HepG2 (cell line): Measurements from ENCODE around the gene FAM221B. TPM values are rescaled to one million over a fixed set of nuclear protein-coding genes. Genes with fewer than 3 reads are reported as not detected.

Experiments
- ATF1 ChIP-seq: IDR thresholded peaks from 2 replicates; pipeline ENCODE4 v1.6.1; 2016; ENCODE audit warnings: mild to moderate bottlenecking, control low read depth
- CEBPG ChIP-seq: IDR thresholded peaks from 2 replicates; pipeline ENCODE4 v1.6.1; 2016
- EZH2 ChIP-seq: conservative IDR thresholded peaks from 2 replicates; pipeline ENCODE4 v1.6.1; 2012; ENCODE audit warnings: mild to moderate bottlenecking, low read depth, low read length, moderate library complexity
- GZF1 ChIP-seq: sonication (generic); formaldehyde crosslinking; IDR thresholded peaks from 2 replicates; pipeline ENCODE4 v1.5.1; 2020; ENCODE audit warnings: mild to moderate bottlenecking, missing genetic modification reagents
- HHEX ChIP-seq: IDR thresholded peaks from 2 replicates; pipeline ENCODE4 v1.6.1; 2016; ENCODE audit warnings: control low read depth
- HOXD1 ChIP-seq: sonication (generic); formaldehyde crosslinking; IDR thresholded peaks from 2 replicates; pipeline ENCODE4 v1.5.0; 2020; ENCODE audit warnings: missing genetic modification reagents
- NR2C2 ChIP-seq: sonication (generic); formaldehyde crosslinking; IDR thresholded peaks from 2 replicates; pipeline ENCODE4 v1.4.0; 2020; ENCODE audit warnings: missing genetic modification reagents, mild to moderate bottlenecking, moderate library complexity, borderline replicate concordance
- NR2F6 ChIP-seq, 2 experiments: IDR thresholded peaks; 2 replicates each; pipeline ENCODE4 v1.6.1; 2016; ENCODE audit warnings: antibody characterized with exemption in 1 of 2, mild to moderate bottlenecking in 1 of 2
- PAF1 ChIP-seq: IDR thresholded peaks from 2 replicates; pipeline ENCODE4 v1.6.1; 2016; ENCODE audit warnings: missing genetic modification reagents, missing compliant biosample characterization
- SMAD9 ChIP-seq: sonication (generic); formaldehyde crosslinking; IDR thresholded peaks from 2 replicates; pipeline ENCODE4 v1.5.1; 2020; ENCODE audit warnings: mild to moderate bottlenecking, missing genetic modification reagents
- SMC3 ChIP-seq: IDR thresholded peaks from 2 replicates; pipeline ENCODE4 v1.6.1; 2011; ENCODE audit warnings: low read length, improper control_type of control experiment
- ZFP1 ChIP-seq: IDR thresholded peaks from 2 replicates; pipeline ENCODE4 v1.6.1; 2016
- ZFX ChIP-seq: sonication (generic); formaldehyde crosslinking; IDR thresholded peaks from 2 replicates; pipeline ENCODE4 v1.4.0; 2020; ENCODE audit warnings: mild to moderate bottlenecking, low read depth, missing genetic modification reagents, moderate library complexity
- ZNF12 ChIP-seq: sonication (generic); formaldehyde crosslinking; IDR thresholded peaks from 2 replicates; pipeline ENCODE4 v1.5.0; 2020; ENCODE audit warnings: missing genetic modification reagents
- ZNF337 ChIP-seq: sonication (generic); formaldehyde crosslinking; IDR thresholded peaks from 2 replicates; pipeline ENCODE4 v1.5.1; 2020; ENCODE audit warnings: missing genetic modification reagents, low read depth, mild to moderate bottlenecking, borderline replicate concordance
- ZNF703 ChIP-seq: sonication (generic); formaldehyde crosslinking; IDR thresholded peaks from 2 replicates; pipeline ENCODE4 v1.5.1; 2020; ENCODE audit warnings: missing genetic modification reagents, mild to moderate bottlenecking, moderate library complexity, borderline replicate concordance
- ZNF83 ChIP-seq: sonication (generic); formaldehyde crosslinking; IDR thresholded peaks from 2 replicates; pipeline ENCODE4 v1.4.0; 2020; ENCODE audit warnings: missing genetic modification reagents, mild to moderate bottlenecking, borderline replicate concordance
- ZNF850 ChIP-seq: sonication (generic); formaldehyde crosslinking; conservative IDR thresholded peaks from 2 replicates; pipeline ENCODE4 v1.9.0; 2021; ENCODE audit warnings: mild to moderate bottlenecking, missing genetic modification reagents
- ZNF879 ChIP-seq: sonication (generic); formaldehyde crosslinking; IDR thresholded peaks from 2 replicates; pipeline ENCODE4 v1.8.1; 2023; ENCODE audit warnings: missing genetic modification reagents
- polyA plus RNA-seq, 8 experiments: library from polyadenylated mRNA; depleted of rRNA in 3 of 8; stranded (reverse) in 7 of 8; unstranded in 1 of 8; fragments of >200 nt; fragmentation: Illumina TruSeq in 4 of 8; extraction: Trizol in 4 of 8; gene quantifications; 2 replicates each; pipeline versions ENCODE4 v1.2.1 to v1.2.3, GENCODE V29; 2011 to 2016; ENCODE audit warnings: low read depth in 4 of 8, missing spikeins in 1 of 8, mixed read lengths in 1 of 8; ENCODE audit not compliant: insufficient read depth in 1 of 8
- total RNA-seq, 5 experiments: library from RNA; depleted of rRNA; stranded (reverse); fragments of >200 nt; fragmentation: Illumina TruSeq; extraction: Trizol; gene quantifications; 2 replicates each; pipeline ENCODE4 v1.2.3, GENCODE V29; 2016; ENCODE audit warnings: low read depth in 1 of 5
- TF ChIP-seq, protein P1 (sequence below), 2 experiments: fragments of 450-650 bp in 1 of 2; sonication (generic) in 1 of 2; formaldehyde crosslinking; IDR thresholded peaks; 2 replicates each; pipeline versions ENCODE4 v1.5.0 to v1.8.0; 2020 to 2022; ENCODE audit warnings: mild to moderate bottlenecking in 1 of 2, missing genetic modification reagents in 1 of 2
- TF ChIP-seq, protein P2 (sequence below): IDR thresholded peaks from 2 replicates; pipeline ENCODE4 v1.6.1; 2012; ENCODE audit warnings: low read length, improper control_type of control experiment
- TF ChIP-seq, protein P3 (sequence below): IDR thresholded peaks from 2 replicates; pipeline ENCODE4 v1.6.1; 2016; ENCODE audit warnings: missing compliant biosample characterization, missing genetic modification reagents, borderline replicate concordance
- TF ChIP-seq, protein P4 (sequence below): sonication (generic); formaldehyde crosslinking; IDR thresholded peaks from 2 replicates; pipeline ENCODE4 v1.4.0; 2020; ENCODE audit warnings: low read depth, mild to moderate bottlenecking, missing genetic modification reagents
- TF ChIP-seq, protein P5 (sequence below): sonication (generic); formaldehyde crosslinking; IDR thresholded peaks from 2 replicates; pipeline ENCODE4 v1.4.0; 2020; ENCODE audit warnings: mild to moderate bottlenecking, missing genetic modification reagents, borderline replicate concordance

FAM221B gene
- total and polyA plus RNA-seq, 2 of the 13 experiments (the other 11 are each of a cell fraction or from before 2014, with no cell fraction given), result not detected

DNA sequence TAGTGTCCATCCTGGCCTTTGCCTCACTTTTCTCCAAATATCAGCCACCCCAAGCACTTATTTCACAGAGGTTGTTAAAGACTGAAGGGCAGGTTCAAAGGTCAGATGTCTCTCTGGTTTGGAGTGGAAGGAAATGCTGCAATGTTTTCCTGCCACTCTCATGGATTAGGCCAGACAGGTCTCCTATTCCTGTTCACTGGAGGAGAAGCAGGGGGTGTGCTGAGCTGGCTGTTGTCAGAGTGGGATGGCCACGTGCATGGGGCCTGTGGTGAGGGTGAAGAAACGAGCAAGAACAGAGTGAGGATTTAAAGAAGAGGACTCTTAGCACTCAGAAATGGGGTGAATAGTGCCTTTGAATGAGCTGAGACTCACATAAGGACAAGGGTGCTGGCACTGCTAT lies 7.2 kb upstream of the FAM221B start (continued):
- TF ChIP-seq SMC3 (no peak), HHEX (CRISPR knock-in tag) (peak; percentile 50; the same call in 1 of the 2 replicates), PAF1 (no peak), ZNF337 (CRISPR knock-in tag) (no peak), GZF1 (CRISPR knock-in tag) (no peak), SMAD9 (CRISPR knock-in tag) (no peak), ZNF850 (no peak), CEBPG (peak; percentile 39; the same call in 1 of the 2 replicates), ZFX (CRISPR knock-in tag) (peak; percentile 43; the same call in 1 of the 2 replicates), ZNF703 (CRISPR knock-in tag) (no peak), EZH2 (no peak), ATF1 (CRISPR knock-in tag) (no peak), NR2C2 (CRISPR knock-in tag) (peak; percentile 85), NR2F6 (IDR thresholded peaks at IDR 0.05) (peak; percentile 57), NR2F6 (CRISPR knock-in tag; IDR thresholded peaks at IDR 0.05) (peak; percentile 52), ZFP1 (CRISPR knock-in tag) (no peak), ZNF879 (no peak), HOXD1 (CRISPR knock-in tag) (no peak), ZNF12 (no peak), ZNF83 (CRISPR knock-in tag) (no peak)
- TF ChIP-seq, protein P1, sequence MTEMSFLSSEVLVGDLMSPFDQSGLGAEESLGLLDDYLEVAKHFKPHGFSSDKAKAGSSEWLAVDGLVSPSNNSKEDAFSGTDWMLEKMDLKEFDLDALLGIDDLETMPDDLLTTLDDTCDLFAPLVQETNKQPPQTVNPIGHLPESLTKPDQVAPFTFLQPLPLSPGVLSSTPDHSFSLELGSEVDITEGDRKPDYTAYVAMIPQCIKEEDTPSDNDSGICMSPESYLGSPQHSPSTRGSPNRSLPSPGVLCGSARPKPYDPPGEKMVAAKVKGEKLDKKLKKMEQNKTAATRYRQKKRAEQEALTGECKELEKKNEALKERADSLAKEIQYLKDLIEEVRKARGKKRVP (CRISPR knock-in tag; IDR thresholded peaks at IDR 0.05), result peak in 1 of 2 experiments; percentile 41; a peak in 1 of 4 replicates
- TF ChIP-seq, protein P2, sequence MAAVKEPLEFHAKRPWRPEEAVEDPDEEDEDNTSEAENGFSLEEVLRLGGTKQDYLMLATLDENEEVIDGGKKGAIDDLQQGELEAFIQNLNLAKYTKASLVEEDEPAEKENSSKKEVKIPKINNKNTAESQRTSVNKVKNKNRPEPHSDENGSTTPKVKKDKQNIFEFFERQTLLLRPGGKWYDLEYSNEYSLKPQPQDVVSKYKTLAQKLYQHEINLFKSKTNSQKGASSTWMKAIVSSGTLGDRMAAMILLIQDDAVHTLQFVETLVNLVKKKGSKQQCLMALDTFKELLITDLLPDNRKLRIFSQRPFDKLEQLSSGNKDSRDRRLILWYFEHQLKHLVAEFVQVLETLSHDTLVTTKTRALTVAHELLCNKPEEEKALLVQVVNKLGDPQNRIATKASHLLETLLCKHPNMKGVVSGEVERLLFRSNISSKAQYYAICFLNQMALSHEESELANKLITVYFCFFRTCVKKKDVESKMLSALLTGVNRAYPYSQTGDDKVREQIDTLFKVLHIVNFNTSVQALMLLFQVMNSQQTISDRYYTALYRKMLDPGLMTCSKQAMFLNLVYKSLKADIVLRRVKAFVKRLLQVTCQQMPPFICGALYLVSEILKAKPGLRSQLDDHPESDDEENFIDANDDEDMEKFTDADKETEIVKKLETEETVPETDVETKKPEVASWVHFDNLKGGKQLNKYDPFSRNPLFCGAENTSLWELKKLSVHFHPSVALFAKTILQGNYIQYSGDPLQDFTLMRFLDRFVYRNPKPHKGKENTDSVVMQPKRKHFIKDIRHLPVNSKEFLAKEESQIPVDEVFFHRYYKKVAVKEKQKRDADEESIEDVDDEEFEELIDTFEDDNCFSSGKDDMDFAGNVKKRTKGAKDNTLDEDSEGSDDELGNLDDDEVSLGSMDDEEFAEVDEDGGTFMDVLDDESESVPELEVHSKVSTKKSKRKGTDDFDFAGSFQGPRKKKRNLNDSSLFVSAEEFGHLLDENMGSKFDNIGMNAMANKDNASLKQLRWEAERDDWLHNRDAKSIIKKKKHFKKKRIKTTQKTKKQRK, result no peak
- TF ChIP-seq, protein P3, sequence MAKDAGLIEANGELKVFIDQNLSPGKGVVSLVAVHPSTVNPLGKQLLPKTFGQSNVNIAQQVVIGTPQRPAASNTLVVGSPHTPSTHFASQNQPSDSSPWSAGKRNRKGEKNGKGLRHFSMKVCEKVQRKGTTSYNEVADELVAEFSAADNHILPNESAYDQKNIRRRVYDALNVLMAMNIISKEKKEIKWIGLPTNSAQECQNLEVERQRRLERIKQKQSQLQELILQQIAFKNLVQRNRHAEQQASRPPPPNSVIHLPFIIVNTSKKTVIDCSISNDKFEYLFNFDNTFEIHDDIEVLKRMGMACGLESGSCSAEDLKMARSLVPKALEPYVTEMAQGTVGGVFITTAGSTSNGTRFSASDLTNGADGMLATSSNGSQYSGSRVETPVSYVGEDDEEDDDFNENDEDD (CRISPR knock-in tag), result 0 out of 2 replicates have a peak, but pooled peaks have one; percentile 14
- TF ChIP-seq, protein P4, sequence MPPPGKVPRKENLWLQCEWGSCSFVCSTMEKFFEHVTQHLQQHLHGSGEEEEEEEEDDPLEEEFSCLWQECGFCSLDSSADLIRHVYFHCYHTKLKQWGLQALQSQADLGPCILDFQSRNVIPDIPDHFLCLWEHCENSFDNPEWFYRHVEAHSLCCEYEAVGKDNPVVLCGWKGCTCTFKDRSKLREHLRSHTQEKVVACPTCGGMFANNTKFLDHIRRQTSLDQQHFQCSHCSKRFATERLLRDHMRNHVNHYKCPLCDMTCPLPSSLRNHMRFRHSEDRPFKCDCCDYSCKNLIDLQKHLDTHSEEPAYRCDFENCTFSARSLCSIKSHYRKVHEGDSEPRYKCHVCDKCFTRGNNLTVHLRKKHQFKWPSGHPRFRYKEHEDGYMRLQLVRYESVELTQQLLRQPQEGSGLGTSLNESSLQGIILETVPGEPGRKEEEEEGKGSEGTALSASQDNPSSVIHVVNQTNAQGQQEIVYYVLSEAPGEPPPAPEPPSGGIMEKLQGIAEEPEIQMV (CRISPR knock-in tag), result no peak
- TF ChIP-seq, protein P5, sequence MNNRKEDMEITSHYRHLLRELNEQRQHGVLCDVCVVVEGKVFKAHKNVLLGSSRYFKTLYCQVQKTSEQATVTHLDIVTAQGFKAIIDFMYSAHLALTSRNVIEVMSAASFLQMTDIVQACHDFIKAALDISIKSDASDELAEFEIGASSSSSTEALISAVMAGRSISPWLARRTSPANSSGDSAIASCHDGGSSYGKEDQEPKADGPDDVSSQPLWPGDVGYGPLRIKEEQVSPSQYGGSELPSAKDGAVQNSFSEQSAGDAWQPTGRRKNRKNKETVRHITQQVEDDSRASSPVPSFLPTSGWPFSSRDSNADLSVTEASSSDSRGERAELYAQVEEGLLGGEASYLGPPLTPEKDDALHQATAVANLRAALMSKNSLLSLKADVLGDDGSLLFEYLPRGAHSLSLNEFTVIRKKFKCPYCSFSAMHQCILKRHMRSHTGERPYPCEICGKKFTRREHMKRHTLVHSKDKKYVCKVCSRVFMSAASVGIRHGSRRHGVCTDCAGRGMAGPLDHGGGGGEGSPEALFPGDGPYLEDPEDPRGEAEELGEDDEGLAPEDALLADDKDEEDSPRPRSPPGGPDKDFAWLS (CRISPR knock-in tag), result no peak
